ENCODE data around the gene LRRK1. TPM values are rescaled to one million over a fixed set of nuclear protein-coding genes. Genes with fewer than 3 reads are reported as not detected.

LRRK1 gene
- total RNA-seq, 1 experiment from 2014 or later = 7.6 TPM

DNA sequence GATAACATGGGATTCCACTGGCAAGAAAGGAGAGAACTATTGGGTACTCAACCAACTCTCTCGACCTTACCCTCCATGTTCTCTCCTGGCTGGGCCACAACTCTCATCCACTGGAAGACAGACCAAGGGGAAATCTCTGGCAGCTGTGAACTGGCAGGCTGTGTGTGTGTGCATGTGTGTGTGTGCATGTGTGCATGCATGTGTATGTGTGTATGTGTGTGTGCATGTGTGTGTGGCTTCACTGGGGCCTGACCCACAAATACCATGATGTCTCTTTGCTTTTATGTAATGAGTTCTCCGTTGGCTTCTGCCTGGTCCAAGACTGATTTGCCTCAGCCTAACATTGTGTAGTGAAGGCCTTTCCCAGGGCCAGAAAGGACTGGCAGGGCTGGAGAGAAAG, 43.7 kb upstream of the LRRK1 start:
- H3K4me3 Mint-ChIP-seq = no peak overlapping the region
- no peaks in the 10 kb centered on the region for H3K9me3 Mint-ChIP-seq
- POLR2A ChIA-PET = no interaction called here
- TF ChIP-seq, protein P1, sequence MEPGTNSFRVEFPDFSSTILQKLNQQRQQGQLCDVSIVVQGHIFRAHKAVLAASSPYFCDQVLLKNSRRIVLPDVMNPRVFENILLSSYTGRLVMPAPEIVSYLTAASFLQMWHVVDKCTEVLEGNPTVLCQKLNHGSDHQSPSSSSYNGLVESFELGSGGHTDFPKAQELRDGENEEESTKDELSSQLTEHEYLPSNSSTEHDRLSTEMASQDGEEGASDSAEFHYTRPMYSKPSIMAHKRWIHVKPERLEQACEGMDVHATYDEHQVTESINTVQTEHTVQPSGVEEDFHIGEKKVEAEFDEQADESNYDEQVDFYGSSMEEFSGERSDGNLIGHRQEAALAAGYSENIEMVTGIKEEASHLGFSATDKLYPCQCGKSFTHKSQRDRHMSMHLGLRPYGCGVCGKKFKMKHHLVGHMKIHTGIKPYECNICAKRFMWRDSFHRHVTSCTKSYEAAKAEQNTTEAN (CRISPR knock-in tag; IDR thresholded peaks at IDR 0.05) = no peak
- TF ChIP-seq ETV6 (CRISPR knock-in tag; IDR thresholded peaks at IDR 0.05) (no peak), OVOL2 (CRISPR knock-in tag; IDR thresholded peaks at IDR 0.05; ENCODE audit: borderline replicate concordance) (no peak), TP53 (CRISPR knock-in tag; IDR thresholded peaks at IDR 0.05) (no peak)
- TF ChIP-seq, protein P2, sequence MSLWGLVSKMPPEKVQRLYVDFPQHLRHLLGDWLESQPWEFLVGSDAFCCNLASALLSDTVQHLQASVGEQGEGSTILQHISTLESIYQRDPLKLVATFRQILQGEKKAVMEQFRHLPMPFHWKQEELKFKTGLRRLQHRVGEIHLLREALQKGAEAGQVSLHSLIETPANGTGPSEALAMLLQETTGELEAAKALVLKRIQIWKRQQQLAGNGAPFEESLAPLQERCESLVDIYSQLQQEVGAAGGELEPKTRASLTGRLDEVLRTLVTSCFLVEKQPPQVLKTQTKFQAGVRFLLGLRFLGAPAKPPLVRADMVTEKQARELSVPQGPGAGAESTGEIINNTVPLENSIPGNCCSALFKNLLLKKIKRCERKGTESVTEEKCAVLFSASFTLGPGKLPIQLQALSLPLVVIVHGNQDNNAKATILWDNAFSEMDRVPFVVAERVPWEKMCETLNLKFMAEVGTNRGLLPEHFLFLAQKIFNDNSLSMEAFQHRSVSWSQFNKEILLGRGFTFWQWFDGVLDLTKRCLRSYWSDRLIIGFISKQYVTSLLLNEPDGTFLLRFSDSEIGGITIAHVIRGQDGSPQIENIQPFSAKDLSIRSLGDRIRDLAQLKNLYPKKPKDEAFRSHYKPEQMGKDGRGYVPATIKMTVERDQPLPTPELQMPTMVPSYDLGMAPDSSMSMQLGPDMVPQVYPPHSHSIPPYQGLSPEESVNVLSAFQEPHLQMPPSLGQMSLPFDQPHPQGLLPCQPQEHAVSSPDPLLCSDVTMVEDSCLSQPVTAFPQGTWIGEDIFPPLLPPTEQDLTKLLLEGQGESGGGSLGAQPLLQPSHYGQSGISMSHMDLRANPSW (CRISPR knock-in tag; conservative IDR thresholded peaks at IDR 0.05; ENCODE audit: low read depth) = no peak
- TF ChIP-seq, protein P3, sequence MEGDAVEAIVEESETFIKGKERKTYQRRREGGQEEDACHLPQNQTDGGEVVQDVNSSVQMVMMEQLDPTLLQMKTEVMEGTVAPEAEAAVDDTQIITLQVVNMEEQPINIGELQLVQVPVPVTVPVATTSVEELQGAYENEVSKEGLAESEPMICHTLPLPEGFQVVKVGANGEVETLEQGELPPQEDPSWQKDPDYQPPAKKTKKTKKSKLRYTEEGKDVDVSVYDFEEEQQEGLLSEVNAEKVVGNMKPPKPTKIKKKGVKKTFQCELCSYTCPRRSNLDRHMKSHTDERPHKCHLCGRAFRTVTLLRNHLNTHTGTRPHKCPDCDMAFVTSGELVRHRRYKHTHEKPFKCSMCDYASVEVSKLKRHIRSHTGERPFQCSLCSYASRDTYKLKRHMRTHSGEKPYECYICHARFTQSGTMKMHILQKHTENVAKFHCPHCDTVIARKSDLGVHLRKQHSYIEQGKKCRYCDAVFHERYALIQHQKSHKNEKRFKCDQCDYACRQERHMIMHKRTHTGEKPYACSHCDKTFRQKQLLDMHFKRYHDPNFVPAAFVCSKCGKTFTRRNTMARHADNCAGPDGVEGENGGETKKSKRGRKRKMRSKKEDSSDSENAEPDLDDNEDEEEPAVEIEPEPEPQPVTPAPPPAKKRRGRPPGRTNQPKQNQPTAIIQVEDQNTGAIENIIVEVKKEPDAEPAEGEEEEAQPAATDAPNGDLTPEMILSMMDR (IDR thresholded peaks at IDR 0.05) = no peak
- TF ChIP-seq, protein P4, sequence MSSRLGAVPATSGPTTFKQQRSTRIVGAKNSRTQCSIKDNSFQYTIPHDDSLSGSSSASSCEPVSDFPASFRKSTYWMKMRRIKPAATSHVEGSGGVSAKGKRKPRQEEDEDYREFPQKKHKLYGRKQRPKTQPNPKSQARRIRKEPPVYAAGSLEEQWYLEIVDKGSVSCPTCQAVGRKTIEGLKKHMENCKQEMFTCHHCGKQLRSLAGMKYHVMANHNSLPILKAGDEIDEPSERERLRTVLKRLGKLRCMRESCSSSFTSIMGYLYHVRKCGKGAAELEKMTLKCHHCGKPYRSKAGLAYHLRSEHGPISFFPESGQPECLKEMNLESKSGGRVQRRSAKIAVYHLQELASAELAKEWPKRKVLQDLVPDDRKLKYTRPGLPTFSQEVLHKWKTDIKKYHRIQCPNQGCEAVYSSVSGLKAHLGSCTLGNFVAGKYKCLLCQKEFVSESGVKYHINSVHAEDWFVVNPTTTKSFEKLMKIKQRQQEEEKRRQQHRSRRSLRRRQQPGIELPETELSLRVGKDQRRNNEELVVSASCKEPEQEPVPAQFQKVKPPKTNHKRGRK (CRISPR knock-in tag; IDR thresholded peaks at IDR 0.05; ENCODE audit: borderline replicate concordance) = no peak
- no peak for ATAC-seq
- no peak for DNase-seq (ENCODE audit: low spot score)
- no peak overlapping the region for H3K27ac Mint-ChIP-seq
- CTCF ChIA-PET = interaction anchor here (1.9 kb wide), 1 partner anchor 133 kb away, joined by 5 read pairs; no protein-coding TSS in a partner anchor
- H3K4me1 Mint-ChIP-seq = peaks cover 25% of the 10 kb centered on the region
- no peaks in the 10 kb centered on the region for H3K36me3 Mint-ChIP-seq
- H3K27me3 Mint-ChIP-seq (ENCODE audit: low read depth) = peaks cover 46% of the 10 kb centered on the region

DNA sequence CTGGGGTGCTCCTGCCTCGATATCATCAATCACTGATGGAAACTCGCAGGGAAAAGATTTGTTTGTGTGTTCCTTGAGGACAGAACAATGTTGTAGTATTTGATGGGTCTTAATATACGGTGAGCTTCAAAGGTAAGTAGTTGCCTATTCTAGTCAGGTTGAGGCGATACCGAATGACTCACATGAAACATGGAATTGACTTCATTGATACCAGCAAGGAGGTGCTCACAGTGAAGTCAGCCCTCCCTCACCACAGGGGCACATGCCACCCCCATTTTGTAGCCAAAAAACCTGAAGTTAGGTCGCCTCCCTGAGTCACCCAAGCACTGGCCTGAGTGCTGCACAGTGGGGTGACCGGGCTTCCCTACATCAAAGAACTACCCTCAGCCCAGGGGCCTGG, 43.2 kb upstream of the LRRK1 start:
- Mint-ChIP-seq H3K4me3 (no peak overlapping the region), H3K27me3 (ENCODE audit: low read depth) (peaks cover 51% of the 10 kb centered on the region), H3K9me3 (no peaks in the 10 kb centered on the region), H3K4me1 (peaks cover 28% of the 10 kb centered on the region), H3K27ac (no peak overlapping the region), H3K36me3 (no peaks in the 10 kb centered on the region)
- DNase-seq (ENCODE audit: low spot score) = no peak
- ATAC-seq = no peak
- ChIA-PET CTCF (interaction anchor here (1.9 kb wide), 1 partner anchor 132 kb away, joined by 5 read pairs; no protein-coding TSS in a partner anchor), POLR2A (no interaction called here)
- TF ChIP-seq, protein P2 (CRISPR knock-in tag; conservative IDR thresholded peaks at IDR 0.05; ENCODE audit: low read depth) = no peak
- TF ChIP-seq ZNF138 (CRISPR knock-in tag; conservative IDR thresholded peaks at IDR 0.05) = no peak
- no peak for TF ChIP-seq GABPB1 (CRISPR knock-in tag; IDR thresholded peaks at IDR 0.05)
- TF ChIP-seq SMAD3 (CRISPR knock-in tag; IDR thresholded peaks at IDR 0.05; ENCODE audit: borderline replicate concordance) = no peak
- TF ChIP-seq ZNF396 (CRISPR knock-in tag; IDR thresholded peaks at IDR 0.05; ENCODE audit: borderline replicate concordance) = no peak
- no peak for TF ChIP-seq KAT7 (CRISPR knock-in tag; IDR thresholded peaks at IDR 0.05; ENCODE audit: borderline replicate concordance)
- no peak for TF ChIP-seq ZNF263 (CRISPR knock-in tag; IDR thresholded peaks at IDR 0.05; ENCODE audit: low read depth)
- TF ChIP-seq, protein P5, sequence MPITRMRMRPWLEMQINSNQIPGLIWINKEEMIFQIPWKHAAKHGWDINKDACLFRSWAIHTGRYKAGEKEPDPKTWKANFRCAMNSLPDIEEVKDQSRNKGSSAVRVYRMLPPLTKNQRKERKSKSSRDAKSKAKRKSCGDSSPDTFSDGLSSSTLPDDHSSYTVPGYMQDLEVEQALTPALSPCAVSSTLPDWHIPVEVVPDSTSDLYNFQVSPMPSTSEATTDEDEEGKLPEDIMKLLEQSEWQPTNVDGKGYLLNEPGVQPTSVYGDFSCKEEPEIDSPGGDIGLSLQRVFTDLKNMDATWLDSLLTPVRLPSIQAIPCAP (CRISPR knock-in tag; IDR thresholded peaks at IDR 0.05) = no peak
- TF ChIP-seq, protein P6, sequence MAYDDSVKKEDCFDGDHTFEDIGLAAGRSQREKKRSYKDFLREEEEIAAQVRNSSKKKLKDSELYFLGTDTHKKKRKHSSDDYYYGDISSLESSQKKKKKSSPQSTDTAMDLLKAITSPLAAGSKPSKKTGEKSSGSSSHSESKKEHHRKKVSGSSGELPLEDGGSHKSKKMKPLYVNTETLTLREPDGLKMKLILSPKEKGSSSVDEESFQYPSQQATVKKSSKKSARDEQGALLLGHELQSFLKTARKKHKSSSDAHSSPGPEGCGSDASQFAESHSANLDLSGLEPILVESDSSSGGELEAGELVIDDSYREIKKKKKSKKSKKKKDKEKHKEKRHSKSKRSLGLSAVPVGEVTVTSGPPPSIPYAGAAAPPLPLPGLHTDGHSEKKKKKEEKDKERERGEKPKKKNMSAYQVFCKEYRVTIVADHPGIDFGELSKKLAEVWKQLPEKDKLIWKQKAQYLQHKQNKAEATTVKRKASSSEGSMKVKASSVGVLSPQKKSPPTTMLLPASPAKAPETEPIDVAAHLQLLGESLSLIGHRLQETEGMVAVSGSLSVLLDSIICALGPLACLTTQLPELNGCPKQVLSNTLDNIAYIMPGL (CRISPR knock-in tag; IDR thresholded peaks at IDR 0.05) = no peak
- TF ChIP-seq GRHL2 (CRISPR knock-in tag; IDR thresholded peaks at IDR 0.05; ENCODE audit: insufficient replicate concordance, severe bottlenecking) = no peak
- TF ChIP-seq FOXP1 (CRISPR knock-in tag; IDR thresholded peaks at IDR 0.05; ENCODE audit: borderline replicate concordance) = no peak
- TF ChIP-seq, protein P7, sequence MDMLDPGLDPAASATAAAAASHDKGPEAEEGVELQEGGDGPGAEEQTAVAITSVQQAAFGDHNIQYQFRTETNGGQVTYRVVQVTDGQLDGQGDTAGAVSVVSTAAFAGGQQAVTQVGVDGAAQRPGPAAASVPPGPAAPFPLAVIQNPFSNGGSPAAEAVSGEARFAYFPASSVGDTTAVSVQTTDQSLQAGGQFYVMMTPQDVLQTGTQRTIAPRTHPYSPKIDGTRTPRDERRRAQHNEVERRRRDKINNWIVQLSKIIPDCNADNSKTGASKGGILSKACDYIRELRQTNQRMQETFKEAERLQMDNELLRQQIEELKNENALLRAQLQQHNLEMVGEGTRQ (CRISPR knock-in tag; IDR thresholded peaks at IDR 0.05) = no peak
- TF ChIP-seq NR2C2 (CRISPR knock-in tag; IDR thresholded peaks at IDR 0.05) = no peak
- no peak for TF ChIP-seq NFYB (CRISPR knock-in tag; conservative IDR thresholded peaks at IDR 0.05; ENCODE audit: low read depth)

All from WTC11 (cell line).